GM21576 (cell line): ENCODE measurements around the gene FLAD1.

Experiments used
- ATAC-seq: cut with Tn5 transposase; IDR thresholded peaks from one replicate; pipeline ENCODE4 v1.9.1; 2021; ENCODE audit warnings: mild to moderate bottlenecking, moderate library complexity; ENCODE audit not compliant: unreplicated experiment

The FLAD1 gene

DNA sequence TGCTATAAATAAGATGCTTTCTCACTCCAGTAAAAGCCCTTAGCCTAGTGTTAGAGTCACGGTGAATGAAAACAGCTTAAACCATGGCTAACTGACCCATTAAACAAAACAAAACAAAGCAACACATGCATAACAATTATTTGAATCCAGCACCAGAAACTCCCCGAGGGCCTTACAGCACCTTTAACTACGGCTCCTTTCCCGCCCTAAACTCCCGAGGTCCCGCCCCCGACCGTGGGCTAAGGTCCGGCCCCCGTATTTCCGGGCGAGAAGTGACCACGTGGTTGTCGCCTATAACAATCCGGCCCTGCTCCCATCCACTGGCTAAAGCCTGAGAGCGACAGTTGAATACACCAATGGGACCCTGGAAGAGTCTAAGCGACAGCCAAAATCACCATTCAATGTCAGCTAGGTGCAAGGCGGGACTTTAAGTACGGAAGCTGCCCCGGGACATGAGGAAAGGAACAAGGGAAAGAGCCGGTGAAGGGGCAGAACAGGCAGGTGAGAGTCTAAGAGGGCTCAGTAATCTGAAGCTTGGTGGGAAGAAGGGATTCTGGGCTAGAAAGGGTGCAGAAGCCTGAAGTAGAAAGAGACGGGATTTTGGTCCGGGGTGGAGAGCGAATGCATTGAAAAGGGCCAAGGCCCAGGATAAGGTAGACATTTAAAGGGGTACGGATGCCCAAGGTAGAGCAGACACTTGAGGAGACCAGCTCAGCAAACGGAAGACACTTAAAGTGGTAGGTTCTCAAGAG is at the start of gene FLAD1:
Gene FLAD1, plus strand, starts transcription at position 448 of the 752 bp plus-strand sequence. CDS start 351 bp downstream, outside the sequence.
- peak; percentile 96 for ATAC-seq

- ATAC-seq = no peak
Measured at GRCh38 chr1:154934358-154934948, 48.7 kb upstream of the FLAD1 start.

- ATAC-seq = no peak
Measured at GRCh38 chr1:154935749-154936554, 47.2 kb upstream of the FLAD1 start.

DNA sequence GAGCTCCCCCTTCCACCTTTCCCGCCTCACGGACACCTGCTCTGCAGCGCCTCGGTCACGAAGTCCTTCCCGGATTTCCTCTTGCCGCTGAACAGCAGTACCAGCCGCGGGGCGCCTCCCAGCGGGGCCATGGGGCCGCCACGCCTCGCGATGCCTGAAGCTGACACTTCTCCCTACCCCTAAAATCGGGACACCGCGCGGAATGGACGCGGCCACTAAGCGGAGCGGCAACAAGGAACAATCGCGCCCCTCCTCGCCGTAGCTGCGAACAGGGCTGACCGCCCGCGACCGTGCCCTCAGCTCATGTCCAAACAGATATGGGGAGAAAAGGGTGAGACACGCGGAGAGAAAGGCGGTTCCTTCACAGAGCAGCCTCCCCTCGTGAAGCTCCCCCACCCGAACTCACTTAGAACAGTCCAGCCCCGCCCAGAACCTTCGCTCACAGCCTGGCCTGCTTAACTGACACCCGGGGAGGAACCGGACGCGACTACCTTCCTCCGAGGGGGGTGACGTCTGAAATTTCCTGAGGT is 46.5 kb upstream of the FLAD1 start, which contains the start of gene PMVK:
Gene PMVK, minus strand, starts transcription at position 165 of the 530 bp plus-strand sequence. Its CDS starts 34 bp downstream, at position 131.
- ATAC-seq = peak; percentile 68

- peak; percentile 56 for ATAC-seq
Measured at GRCh38 chr1:154937085-154937987, 45.8 kb upstream of the FLAD1 start.

GRCh38 chr1:154937988-154938386 is 45.2 kb upstream of the FLAD1 start:
- ATAC-seq = no peak

DNA sequence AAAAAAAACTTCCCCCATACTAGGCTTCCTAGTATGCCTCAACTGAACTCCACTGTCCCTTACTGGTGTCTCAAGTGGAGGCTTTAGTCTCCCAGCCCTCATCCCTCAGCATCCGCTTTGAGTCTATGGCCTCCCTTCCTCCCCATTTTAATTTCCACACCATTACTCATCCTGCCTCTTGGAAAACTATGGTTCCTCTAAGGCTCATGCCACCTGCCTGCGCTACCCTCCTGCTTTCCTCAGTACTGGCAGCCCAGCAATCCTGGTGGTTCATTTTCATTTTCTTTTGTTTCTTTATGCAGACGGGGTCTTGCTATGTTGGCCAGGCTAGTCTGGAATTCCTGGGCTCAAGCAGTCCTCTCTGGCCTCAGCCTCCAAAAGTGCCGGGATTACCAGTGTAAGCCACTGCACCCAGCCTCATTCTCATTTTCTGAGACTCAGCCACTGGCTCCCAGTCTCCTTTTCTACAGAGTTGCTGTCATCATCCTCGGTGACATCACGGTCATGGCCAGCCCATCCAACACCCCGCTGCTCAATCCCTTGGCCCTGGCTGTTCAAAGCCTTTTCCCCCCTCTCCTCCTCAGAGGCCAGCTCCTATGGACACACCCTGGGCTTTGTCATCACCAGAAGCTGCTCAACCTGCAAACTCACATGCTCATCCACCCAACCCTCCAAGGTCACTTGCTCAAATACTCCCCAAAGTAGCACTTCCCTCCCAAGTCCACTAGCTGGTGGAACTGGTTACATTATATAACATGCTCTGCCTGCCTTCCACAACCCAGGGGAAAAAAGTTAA is 44.3 kb upstream of the FLAD1 start:
- no peak for ATAC-seq

DNA sequence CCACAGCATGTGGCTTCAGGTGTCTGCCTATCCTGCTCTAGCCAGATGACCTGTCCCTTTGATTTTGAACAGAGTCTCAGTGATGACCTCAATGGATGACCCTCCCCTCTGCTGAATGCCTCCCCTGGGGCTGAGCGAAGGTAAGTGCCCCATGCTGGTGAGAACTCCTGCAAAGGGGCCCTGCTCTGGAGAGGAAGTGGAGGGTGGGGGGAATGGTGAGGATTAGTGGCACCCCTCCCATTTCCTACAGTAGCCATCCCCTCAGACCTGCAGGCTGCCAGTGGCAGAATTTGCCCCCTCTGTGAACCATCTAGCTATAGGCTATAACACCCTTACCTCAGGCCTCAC is 43.0 kb upstream of the FLAD1 start:
- ATAC-seq = no peak

DNA sequence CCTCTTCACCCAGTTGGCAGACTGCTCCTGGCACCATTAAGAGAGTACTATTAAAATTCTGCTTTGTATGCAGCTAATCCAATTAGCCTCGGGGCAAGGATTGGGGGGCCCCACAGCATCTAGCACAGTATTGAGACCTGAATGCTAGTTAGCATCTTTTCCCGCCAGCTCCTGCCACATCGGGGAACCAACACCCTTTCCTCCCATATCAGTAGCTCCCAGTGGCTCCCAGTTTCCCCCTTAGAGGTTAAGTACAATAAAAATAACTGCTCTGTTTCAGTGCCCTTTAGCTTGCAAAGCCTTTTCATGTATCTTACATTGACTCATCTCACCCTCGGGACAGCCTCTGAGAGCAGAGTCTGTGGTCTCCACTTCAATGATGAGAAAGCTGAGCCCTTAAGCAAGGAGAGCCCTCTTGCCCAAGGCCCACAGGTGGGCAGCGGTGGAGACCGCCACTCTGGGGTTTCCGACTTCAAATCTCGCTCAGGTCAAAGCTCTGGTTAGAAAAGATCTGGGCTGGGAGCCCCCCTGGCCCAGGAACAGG is 42.4 kb upstream of the FLAD1 start:
- no peak for ATAC-seq

DNA sequence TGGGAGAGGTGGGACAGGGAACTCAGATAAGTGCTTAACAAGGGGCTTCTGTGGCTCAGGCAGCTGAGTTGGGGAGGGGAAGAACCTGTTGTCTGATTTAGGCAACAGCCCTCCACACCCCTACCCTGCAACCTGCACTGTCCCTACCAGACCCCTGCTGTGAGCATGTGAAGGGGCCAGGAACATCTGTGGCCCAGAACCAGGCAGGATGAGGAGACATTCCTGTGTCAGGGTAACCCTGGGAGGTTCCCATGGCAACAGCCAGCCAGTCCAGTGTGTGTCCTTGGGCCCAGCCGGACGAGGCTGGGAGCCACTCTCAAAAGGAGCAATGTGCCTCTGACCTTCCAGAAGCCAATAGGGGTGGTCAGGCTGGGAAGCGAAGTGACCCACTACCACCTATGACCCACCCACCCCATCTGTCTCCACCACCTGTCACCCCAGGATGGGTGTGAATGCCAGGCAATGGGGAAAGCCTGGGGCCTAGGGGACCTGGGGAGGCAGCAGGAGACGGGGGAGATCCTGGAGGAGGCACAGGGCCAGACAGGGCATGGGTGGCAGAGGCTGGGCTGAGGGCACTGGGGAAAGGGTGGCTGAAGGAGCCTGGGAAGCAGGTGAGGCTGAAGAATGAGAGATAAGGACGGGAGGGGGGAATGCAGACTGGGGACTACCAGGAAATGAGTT is 41.7 kb upstream of the FLAD1 start:
- ATAC-seq = no peak

GRCh38 chr1:154943649-154944400 is 39.3 kb upstream of the FLAD1 start:
- no peak for ATAC-seq

DNA sequence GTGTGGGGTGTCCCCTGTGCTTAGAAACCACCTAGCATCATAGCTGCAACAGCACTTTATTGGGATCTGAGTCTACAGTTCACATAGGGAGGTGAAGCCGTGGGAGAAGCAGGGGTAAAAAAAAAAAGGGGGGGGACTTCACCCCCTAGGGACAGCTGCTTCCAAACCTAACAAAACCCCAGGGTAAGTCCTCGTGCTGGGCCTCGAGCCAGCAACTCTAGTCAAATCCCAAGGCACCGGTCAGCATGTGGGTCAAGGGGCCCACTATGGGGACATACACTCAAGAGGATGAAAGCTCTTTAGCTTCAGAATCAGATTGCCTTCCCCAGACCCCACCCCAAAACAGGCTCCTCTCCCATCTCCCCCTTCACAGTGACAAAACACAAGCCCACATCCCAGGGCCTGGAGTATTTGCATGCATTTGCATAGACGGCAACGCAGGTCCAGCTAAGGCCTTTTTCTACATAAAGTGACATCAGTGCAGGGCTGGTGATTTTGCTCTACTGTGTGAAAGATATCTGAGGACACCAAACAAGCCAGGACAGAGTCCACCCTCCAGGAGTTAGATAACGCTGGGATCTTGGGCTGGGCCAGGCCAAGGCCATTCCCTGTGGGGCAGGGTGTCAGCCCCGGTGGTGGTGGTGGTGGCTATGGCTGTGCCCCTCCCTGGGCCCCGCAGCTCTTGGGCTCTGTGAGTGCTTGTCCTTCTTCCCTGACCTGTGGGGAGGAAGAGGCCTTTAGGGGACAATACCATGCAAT is 38.6 kb upstream of the FLAD1 start:
- ATAC-seq = no peak

- no peak for ATAC-seq
Measured at GRCh38 chr1:154945160-154945961, 37.8 kb upstream of the FLAD1 start.

DNA sequence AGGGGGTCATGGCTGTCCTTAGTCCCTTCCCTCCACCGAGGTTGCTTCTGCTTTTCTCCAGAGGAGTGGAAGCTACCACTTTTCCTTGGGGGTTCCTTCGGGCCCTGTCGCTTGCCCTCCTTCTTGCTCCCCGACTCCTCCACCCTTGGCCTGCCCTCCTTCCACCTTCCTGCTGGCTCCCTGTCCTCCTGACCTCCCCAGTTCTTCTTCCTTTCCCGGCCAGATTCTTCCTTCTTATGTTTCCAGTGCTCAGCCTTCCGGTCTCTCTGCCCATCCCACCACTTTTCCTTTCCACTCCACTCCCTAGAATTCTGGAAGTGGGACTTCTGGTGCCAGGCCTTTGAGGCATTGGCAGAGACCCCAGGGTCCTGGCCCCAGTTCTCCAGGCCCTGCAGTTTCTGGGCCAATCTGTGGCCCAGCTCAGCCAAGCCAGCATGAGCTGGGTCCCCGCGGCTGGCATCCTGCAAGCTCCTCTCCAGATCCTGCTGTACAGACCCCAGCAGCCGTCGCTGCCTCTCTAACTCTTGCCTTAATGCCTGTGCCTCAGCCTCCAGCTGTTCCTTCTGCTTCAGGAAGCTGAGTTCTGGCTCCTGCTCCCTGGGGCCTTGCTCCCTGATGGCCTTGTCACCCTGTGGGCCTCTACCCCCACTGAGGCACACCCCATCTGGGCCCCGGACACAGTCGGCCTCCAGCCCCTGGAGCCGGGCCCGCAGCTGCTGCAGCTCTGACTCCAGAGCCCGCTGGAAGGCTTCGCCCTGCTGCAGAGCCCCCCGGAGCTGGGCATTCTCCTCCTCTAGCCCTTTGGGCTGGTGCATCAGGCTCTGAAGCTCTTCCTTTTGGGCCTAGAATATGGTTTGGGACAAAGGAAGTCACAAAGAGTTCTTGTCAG is 36.9 kb upstream of the FLAD1 start:
- ATAC-seq = no peak

- ATAC-seq = no peak
Measured at GRCh38 chr1:154948079-154948478, 35.1 kb upstream of the FLAD1 start.
